Left colon (tissue), 2 donors: ENCODE results near the gene LGALS14. TPM values are rescaled to one million over a fixed set of nuclear protein-coding genes. Genes with fewer than 3 reads are reported as not detected.
"Not testable (repeated sequence)": the region's sequence is repeated elsewhere in the genome, so short reads cannot be mapped to it uniquely, and the experiment has no call there.

Source experiments
- ATAC-seq: fragments of 200-7000 bp; cut with Tn5 transposase; one replicate; pipeline ENCODE4 v1.9.1; 2020; ENCODE audit warnings: mild to moderate bottlenecking, moderate library complexity
- DNase-seq, 2 donors: peaks; one replicate each; pipeline ENCODE4 v3.0.0-alpha.2; 2020
- intact Hi-C, 2 donors: fragments of 100-400 bp; cut with DNase I in 1 of 2; cut with micrococcal nuclease in 1 of 2; formaldehyde crosslinking; loops; one replicate each; pipeline versions ENCODE4 v1.11.2 to v1.14.0; 2022; cut with DNase I, micrococcal nuclease
- total RNA-seq, 2 donors: library from RNA; stranded (reverse); fragmentation: NEBNext Ultra II Directional; extraction: Animal tissue kit (Norgen Biotek cat#: 25700); gene quantifications; one replicate each; pipeline ENCODE4 v1.2.1, GENCODE V29; 2021
- donor health status: DM: no; HTN: no; CAD: no.
- donor health status: DM: yes; HTN: yes; CAD: no.

The LGALS14 gene
- total RNA-seq, 2 donors from 2014 or later = not detected

- intact Hi-C loops = no loop called here
- DNase-seq (no peak), ATAC-seq (no peak)
These were observed 17.5 kb upstream of the LGALS14 start for GRCh38 chr19:39686739-39687138.

- DNase-seq, intact Hi-C loops: not testable (repeated sequence)
- ATAC-seq = peak; percentile 15
These were observed 15.6 kb upstream of the LGALS14 start for GRCh38 chr19:39688637-39689036.

- DNase-seq = no peak
- intact Hi-C loops = no loop called here
- ATAC-seq = no peak
These were observed 12.1 kb upstream of the LGALS14 start for GRCh38 chr19:39692166-39692565.

- ATAC-seq (no peak), DNase-seq (no peak)
- intact Hi-C loops = no loop called here
These were observed 11.5 kb upstream of the LGALS14 start for GRCh38 chr19:39692822-39693221.

- ATAC-seq = no peak
- no peak for DNase-seq
- intact Hi-C loops = no loop called here
These were observed 8.5 kb upstream of the LGALS14 start for GRCh38 chr19:39695759-39696158.

- DNase-seq = no peak
- no peak for ATAC-seq
- intact Hi-C loops = no loop called here
These were observed 7.9 kb upstream of the LGALS14 start for GRCh38 chr19:39696387-39696786.

- ATAC-seq = no peak
- DNase-seq = no peak
- intact Hi-C loops = no loop called here
These were observed 5.7 kb upstream of the LGALS14 start for GRCh38 chr19:39698535-39698934.

GRCh38 chr19:39701291-39701690 lies 3.0 kb upstream of the LGALS14 start:
- DNase-seq (no peak), ATAC-seq (no peak)
- intact Hi-C loops = no loop called here

- ATAC-seq = no peak
- intact Hi-C loops = no loop called here
- no peak for DNase-seq
These were observed 1.4 kb downstream of the LGALS14 start for GRCh38 chr19:39705578-39706188.

- DNase-seq = no peak
- no peak for ATAC-seq
- intact Hi-C loops = no loop called here
These were observed 4.3 kb downstream of the LGALS14 start for GRCh38 chr19:39708594-39708993.

- no peak for DNase-seq
- intact Hi-C loops = no loop called here
- ATAC-seq = no peak
These were observed 5.0 kb downstream of the LGALS14 start for GRCh38 chr19:39709026-39709872.

GRCh38 chr19:39710333-39710890 lies 6.1 kb downstream of the LGALS14 start:
- intact Hi-C loops = no loop called here
- ATAC-seq = no peak

GRCh38 chr19:39720144-39720543 lies 15.9 kb downstream of the LGALS14 start:
- ATAC-seq, DNase-seq, intact Hi-C loops: not testable (repeated sequence)

More at GRCh38 chr19:39710333-39710890, 6.1 kb downstream of the LGALS14 start:
- DNase-seq = no peak

GRCh38 chr19:39725995-39726394 lies 21.7 kb downstream of the LGALS14 start:
- ATAC-seq (no peak), DNase-seq (no peak)
- intact Hi-C loops = no loop called here

GRCh38 chr19:39727070-39727800 lies 23.0 kb downstream of the LGALS14 start:
- intact Hi-C loops = no loop called here
- ATAC-seq = no peak
- DNase-seq = no peak

GRCh38 chr19:39728040-39728439 lies 23.8 kb downstream of the LGALS14 start:
- no peak for ATAC-seq
- intact Hi-C loops = no loop called here
- DNase-seq = no peak

- ATAC-seq = no peak
- intact Hi-C loops = no loop called here
These were observed 25.3 kb downstream of the LGALS14 start for GRCh38 chr19:39729594-39729993.

GRCh38 chr19:39731685-39732084 lies 27.4 kb downstream of the LGALS14 start:
- DNase-seq (no peak), ATAC-seq (no peak)
- intact Hi-C loops = no loop called here

More at GRCh38 chr19:39729594-39729993, 25.3 kb downstream of the LGALS14 start:
- no peak for DNase-seq

- no peak for DNase-seq
- intact Hi-C loops = no loop called here
- no peak for ATAC-seq
These were observed 29.6 kb downstream of the LGALS14 start for GRCh38 chr19:39733841-39734240.
